Adrenal gland (tissue), 12 donors: ENCODE results near the gene CDKL2. TPM values are rescaled to one million over a fixed set of nuclear protein-coding genes. Genes with fewer than 3 reads are reported as not detected.

Source experiments
- DNase-seq, 7 donors: peaks; one replicate each; pipeline ENCODE4 v3.0.0-alpha.2; 2019 to 2020
- H3K27ac ChIP-seq, 5 donors: fragments of 200-600 bp; sonication (generic) in 4 of 5; 1 replicate in 3 of 5; 2 replicates in 2 of 5; pipeline versions ENCODE4 v1.5.1 to v1.8.0; 2016 to 2020; ENCODE audit warnings: mild to moderate bottlenecking in 1 of 5
- H3K27me3 ChIP-seq: fragments of 200-600 bp; 2 replicates; pipeline ENCODE4 v1.8.0; 2021
- H3K36me3 ChIP-seq, 2 donors: fragments of 200-600 bp; replicated peaks in 1 of 2; 1 replicate in 1 of 2; 2 replicates in 1 of 2; pipeline versions ENCODE4 v1.5.1 to v1.8.0; 2018 to 2022
- H3K4me1 ChIP-seq, 2 donors: fragments of 200-600 bp; replicated peaks in 1 of 2; 1 replicate in 1 of 2; 2 replicates in 1 of 2; pipeline versions ENCODE4 v1.5.1 to v1.8.0; 2018 to 2021
- H3K4me3 ChIP-seq, 4 donors: fragments of 200-600 bp; sonication (generic) in 3 of 4; one replicate each; pipeline ENCODE4 v1.5.1; 2016 to 2018
- H3K9me3 ChIP-seq, 3 donors: fragments of 200-600 bp; sonication (generic) in 1 of 3; replicated peaks in 1 of 3; 1 replicate in 2 of 3; 2 replicates in 1 of 3; pipeline versions ENCODE4 v1.5.1 to v1.8.0; 2016 to 2021
- POLR2A ChIP-seq, 2 donors: fragments of 450-650 bp; IDR thresholded peaks; one replicate each; pipeline ENCODE4 v1.6.1; 2017; ENCODE audit warnings: antibody characterized with exemption in 2 of 2, mild to moderate bottlenecking in 2 of 2, moderate library complexity in 1 of 2
- WGBS, 4 donors: extraction: QIAGEN DNeasy Blood & Tissue Kit in 2 of 4; methylation state at CpG; one replicate each; pipeline versions ENCODE4 v1.1.5 to v1.1.7; 2013 to 2017; 5-methylcytosine and 5-hydroxymethylcytosine counted together
- intact Hi-C, 2 donors: fragments of 100-400 bp; cut with DNase I; formaldehyde crosslinking; loops; one replicate each; pipeline versions ENCODE4 v1.14.1 to v1.15.0; 2022 to 2023
- polyA plus RNA-seq, 3 donors: library from polyadenylated mRNA; stranded (reverse); fragments of 200-250 nt in 2 of 3; fragments of 350-450 nt in 1 of 3; fragmentation: Illumina TruSeq in 1 of 3; extraction: RNeasy Lipid Tissue Mini Kit (QIAGEN cat#74804) in 1 of 3; gene quantifications; one replicate each; pipeline ENCODE4 v1.2.3, GENCODE V29; 2013 to 2014
- total RNA-seq, 9 donors: library from RNA; depleted of rRNA in 4 of 9; stranded (reverse); fragments of >200 nt in 4 of 9; fragments of 120-200 nt in 1 of 9; fragmentation: NEBNext Ultra II Directional in 1 of 9; extraction: Animal tissue kit (Norgen Biotek cat#: 25700) in 1 of 9; gene quantifications; one replicate each; pipeline versions ENCODE4 v1.1.0 to v1.2.4, GENCODE V29; 2013 to 2023
- TF ChIP-seq, protein P1 (sequence below), 6 experiments: fragments of 450-650 bp in 4 of 6; fragments of 200-600 bp in 2 of 6; sonication (generic) in 1 of 6; IDR thresholded peaks; 1 replicate in 5 of 6; 2 replicates in 1 of 6; pipeline versions ENCODE4 v1.5.1 to v1.8.0; 2016 to 2021; ENCODE audit warnings: antibody characterized with exemption in 6 of 6, mild to moderate bottlenecking in 2 of 6, moderate library complexity in 1 of 6
- donor health status: healthy with polysubstance abuse.
- donor health status: Bipolar disorder and iron deficiency.
- donor health status: DM: yes; HTN: yes; CAD: no.
- donor health status: DM: no; HTN: no; CAD: no.
- donor health status: DM: no; HTN: no; CAD: no.
- donor health status: DM: yes; HTN: yes; CAD: no.

The CDKL2 gene
- total and polyA plus RNA-seq, 12 donors = 0.13 to 1.8 (median 0.60) TPM

GRCh38 chr4:75623026-75623425 is 7.3 kb downstream of the CDKL2 start:
- no peak for DNase-seq
- H3K36me3 ChIP-seq = no peaks in the 10 kb centered on the region
- no peak overlapping the region for H3K27ac ChIP-seq
- no peak overlapping the region for H3K4me3 ChIP-seq
- WGBS, 4 donors = 93 to 97% (median 96%) methylated on average over 5 of the region's 5 CpGs
- H3K27me3 ChIP-seq = no peaks in the 10 kb centered on the region
- intact Hi-C loops = no loop called here
- TF ChIP-seq, protein P1, sequence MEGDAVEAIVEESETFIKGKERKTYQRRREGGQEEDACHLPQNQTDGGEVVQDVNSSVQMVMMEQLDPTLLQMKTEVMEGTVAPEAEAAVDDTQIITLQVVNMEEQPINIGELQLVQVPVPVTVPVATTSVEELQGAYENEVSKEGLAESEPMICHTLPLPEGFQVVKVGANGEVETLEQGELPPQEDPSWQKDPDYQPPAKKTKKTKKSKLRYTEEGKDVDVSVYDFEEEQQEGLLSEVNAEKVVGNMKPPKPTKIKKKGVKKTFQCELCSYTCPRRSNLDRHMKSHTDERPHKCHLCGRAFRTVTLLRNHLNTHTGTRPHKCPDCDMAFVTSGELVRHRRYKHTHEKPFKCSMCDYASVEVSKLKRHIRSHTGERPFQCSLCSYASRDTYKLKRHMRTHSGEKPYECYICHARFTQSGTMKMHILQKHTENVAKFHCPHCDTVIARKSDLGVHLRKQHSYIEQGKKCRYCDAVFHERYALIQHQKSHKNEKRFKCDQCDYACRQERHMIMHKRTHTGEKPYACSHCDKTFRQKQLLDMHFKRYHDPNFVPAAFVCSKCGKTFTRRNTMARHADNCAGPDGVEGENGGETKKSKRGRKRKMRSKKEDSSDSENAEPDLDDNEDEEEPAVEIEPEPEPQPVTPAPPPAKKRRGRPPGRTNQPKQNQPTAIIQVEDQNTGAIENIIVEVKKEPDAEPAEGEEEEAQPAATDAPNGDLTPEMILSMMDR (IDR thresholded peaks at IDR 0.05) = no peak
- TF ChIP-seq POLR2A (IDR thresholded peaks at IDR 0.05) = no peak
- H3K9me3 ChIP-seq = no peaks in the 10 kb centered on the region
- H3K4me1 ChIP-seq = no peaks in the 10 kb centered on the region

- TF ChIP-seq, protein P1 (IDR thresholded peaks at IDR 0.05) = no peak
- no peak for TF ChIP-seq POLR2A (IDR thresholded peaks at IDR 0.05)
- Histone ChIP-seq H3K27me3 (no peaks in the 10 kb centered on the region), H3K27ac (no peak overlapping the region), H3K9me3 (no peaks in the 10 kb centered on the region), H3K36me3 (no peaks in the 10 kb centered on the region), H3K4me3 (no peak overlapping the region), H3K4me1 (no peaks in the 10 kb centered on the region)
- no peak for DNase-seq
- intact Hi-C loops = no loop called here
Observed at GRCh38 chr4:75621715-75622114, 8.6 kb downstream of the CDKL2 start.

GRCh38 chr4:75612306-75612705 is 18.0 kb downstream of the CDKL2 start:
- Histone ChIP-seq H3K36me3 (no peaks in the 10 kb centered on the region), H3K4me1 (no peaks in the 10 kb centered on the region), H3K27me3 (no peaks in the 10 kb centered on the region), H3K27ac (no peak overlapping the region), H3K4me3 (no peak overlapping the region), H3K9me3 (no peaks in the 10 kb centered on the region)
- no peak for DNase-seq
- intact Hi-C loops = no loop called here
- no peak for TF ChIP-seq POLR2A (IDR thresholded peaks at IDR 0.05)
- TF ChIP-seq, protein P1 (IDR thresholded peaks at IDR 0.05) = no peak
- 90 to 96% (median 93%) methylated on average over 1 of the region's 1 CpG for WGBS, 4 donors

DNA sequence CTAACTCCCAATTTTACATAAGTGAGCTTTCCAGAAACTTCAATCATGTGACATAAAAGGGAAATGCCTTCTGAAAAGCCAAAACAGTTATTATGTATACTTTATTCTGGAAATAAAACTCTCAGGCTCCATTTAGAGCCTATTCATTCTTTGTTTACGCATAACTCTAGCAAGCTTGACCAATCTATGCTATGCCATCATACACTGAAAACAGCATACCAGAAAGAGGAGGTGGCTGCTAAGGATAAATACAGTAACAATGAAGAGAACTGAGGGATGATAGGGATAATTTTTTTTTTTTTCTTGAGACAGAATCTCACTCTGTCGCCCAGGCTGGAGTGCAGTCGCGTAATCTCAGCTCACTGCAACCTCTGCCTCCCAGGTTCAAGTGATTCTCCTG is 24.4 kb downstream of the CDKL2 start:
- Histone ChIP-seq H3K9me3 (no peaks in the 10 kb centered on the region), H3K36me3 (no peaks in the 10 kb centered on the region), H3K27me3 (no peaks in the 10 kb centered on the region), H3K4me3 (no peak overlapping the region), H3K27ac (no peak overlapping the region), H3K4me1 (no peaks in the 10 kb centered on the region)
- no peak for TF ChIP-seq POLR2A (IDR thresholded peaks at IDR 0.05)
- TF ChIP-seq, protein P1 (IDR thresholded peaks at IDR 0.05) = no peak
- no peak for DNase-seq
- intact Hi-C loops = no loop called here
- WGBS, 4 donors = 90 to 99% (median 94%) methylated on average over 4 of the region's 4 CpGs
